GM08714 (cell line): ENCODE data around the gene UNKL.
A peak's percentile ranks its signal among the peaks of the same experiment; 100 is the strongest.

ENCODE experiments used
- H3K4me3 ChIP-seq: fragments of 200-500 bp; sonication (Bioruptor generic); 2 replicates; pipeline ENCODE4 v1.5.1; 2014; ENCODE audit warnings: mild to moderate bottlenecking, low read length, inconsistent platforms
- ZNF274 ChIP-seq: IDR thresholded peaks from 2 replicates; pipeline ENCODE4 v1.6.1; 2012; ENCODE audit warnings: mild to moderate bottlenecking, low read depth, low read length

Gene UNKL

GRCh38 chr16:1356061-1356900, 58.2 kb downstream of the UNKL start:
- no peak overlapping the region for H3K4me3 ChIP-seq
- no peak for TF ChIP-seq ZNF274

GRCh38 chr16:1355591-1355990, 58.9 kb downstream of the UNKL start:
- TF ChIP-seq ZNF274 = no peak
- H3K4me3 ChIP-seq = no peak overlapping the region

- no peak for TF ChIP-seq ZNF274
These were observed 59.5 kb downstream of the UNKL start for GRCh38 chr16:1354815-1355540.

DNA sequence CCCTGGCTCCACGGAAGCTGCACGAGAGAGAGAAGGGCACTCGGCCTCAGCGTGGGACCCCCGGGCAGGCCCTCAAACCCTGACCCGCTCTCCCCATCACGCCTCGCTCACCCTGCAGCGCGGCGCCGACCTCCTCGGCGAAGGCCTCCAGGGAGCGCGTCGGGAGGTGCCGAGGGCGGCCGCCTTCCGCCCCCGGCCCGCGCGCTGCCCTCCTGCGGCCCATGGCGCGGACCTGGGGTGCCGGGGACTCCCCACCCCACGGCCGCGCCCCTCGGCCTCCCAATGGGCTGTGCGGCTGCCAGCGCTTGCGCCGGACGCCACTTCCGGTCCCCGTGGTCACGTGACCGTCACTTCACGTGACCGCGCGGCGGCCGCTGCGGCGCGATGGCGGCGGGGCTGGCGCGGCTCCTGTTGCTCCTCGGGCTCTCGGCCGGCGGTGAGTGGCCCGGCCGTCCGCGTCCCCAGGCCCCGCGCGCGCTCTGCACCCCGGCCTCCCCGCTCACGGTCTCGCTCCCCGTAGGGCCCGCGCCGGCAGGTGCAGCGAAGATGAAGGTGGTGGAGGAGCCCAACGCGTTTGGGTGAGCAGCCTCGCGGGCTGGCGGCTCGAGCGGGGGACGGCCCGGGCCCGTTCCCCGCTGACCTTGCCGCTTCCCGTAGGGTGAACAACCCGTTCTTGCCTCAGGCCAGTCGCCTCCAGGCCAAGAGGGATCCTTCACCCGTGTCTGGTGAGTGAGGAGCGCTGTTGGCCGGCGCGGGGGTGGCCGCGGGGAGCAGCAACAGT, 62.7 kb downstream of the UNKL start, which contains the start of the genes GNPTG and TSR3:
Gene GNPTG (plus strand): TSS at position 350 of the 781 bp plus-strand sequence. CDS start 35 bp downstream, at position 385.
Gene TSR3 (minus strand): TSS at position 297 of the 781 bp plus-strand sequence. CDS start 74 bp downstream, at position 223.
- TF ChIP-seq ZNF274 = no peak

More at GRCh38 chr16:1354815-1355540, 59.5 kb downstream of the UNKL start:
- H3K4me3 ChIP-seq = no peak overlapping the region

GRCh38 chr16:1351215-1351581, 63.3 kb downstream of the UNKL start:
- no peak for TF ChIP-seq ZNF274
- peak overlapping the region; percentile 96 for H3K4me3 ChIP-seq

More for the DNA sequence above, 62.7 kb downstream of the UNKL start, which contains the start of the genes GNPTG and TSR3:
- H3K4me3 ChIP-seq = peak within 1 kb of the TSS; percentile 96

DNA sequence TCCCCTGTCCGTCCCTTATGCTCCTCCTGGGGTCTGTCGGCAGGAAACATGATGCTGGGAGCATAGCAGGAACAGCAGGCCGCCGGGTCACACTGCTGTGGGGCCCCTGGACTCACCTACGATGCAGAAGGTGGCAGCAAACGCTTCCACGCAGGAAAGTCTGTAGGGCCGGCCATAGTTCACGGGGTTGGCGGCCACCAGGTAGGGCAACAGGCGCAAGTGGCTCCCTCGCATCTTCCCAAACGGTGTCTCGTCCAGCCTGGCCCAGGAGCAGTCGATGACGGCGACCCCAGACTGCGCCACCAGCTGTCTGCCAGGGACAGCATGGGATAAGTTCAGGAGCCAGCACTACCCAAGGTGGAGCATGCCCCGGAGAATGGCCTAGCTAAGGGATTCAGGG, 63.8 kb downstream of the UNKL start:
- peak overlapping the region; percentile 96 for H3K4me3 ChIP-seq
- TF ChIP-seq ZNF274 = no peak

DNA sequence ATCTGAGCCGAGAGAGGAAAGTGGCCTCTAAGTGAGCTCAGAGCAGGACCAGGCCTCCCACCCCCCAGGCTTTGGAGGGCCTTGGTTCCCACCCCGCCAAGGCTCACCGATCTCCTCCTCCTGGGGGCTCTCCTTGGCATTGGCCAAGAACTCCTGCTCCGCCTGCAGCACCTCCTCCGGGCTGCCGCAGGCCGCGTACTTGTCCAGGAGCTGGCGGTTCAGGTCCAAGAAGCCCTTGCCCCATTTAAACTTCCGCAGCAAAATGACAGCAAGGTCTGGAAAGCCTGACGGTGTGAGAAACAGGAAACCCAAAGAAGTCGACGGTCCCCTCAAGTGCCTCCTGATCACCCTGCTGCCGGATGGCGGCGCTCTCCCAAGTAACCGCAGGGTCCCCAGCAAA, 64.6 kb downstream of the UNKL start:
- no peak for TF ChIP-seq ZNF274
- no peak overlapping the region; the same call in 1 of the 2 replicates for H3K4me3 ChIP-seq

DNA sequence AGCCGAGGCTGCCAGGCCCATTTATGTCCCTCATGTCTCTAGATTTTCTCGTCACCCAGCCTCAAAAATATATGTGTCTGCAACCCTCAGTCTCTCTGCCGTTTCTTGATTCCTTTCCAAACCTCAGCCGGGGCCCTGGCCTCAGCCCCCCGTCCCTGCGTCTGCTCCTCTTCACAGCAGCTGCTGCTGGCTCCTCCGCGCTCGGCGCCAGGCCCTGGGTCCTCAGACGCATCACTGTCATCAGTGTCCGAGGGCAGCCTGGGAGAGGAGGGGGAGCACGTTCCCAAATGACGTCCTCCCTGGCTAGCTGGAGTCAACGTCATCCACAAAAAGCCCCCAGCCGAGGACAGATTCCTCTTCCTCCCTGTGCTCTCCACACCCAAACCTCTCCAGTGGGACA, 65.2 kb downstream of the UNKL start:
- no peak for TF ChIP-seq ZNF274
- no peak overlapping the region for H3K4me3 ChIP-seq

DNA sequence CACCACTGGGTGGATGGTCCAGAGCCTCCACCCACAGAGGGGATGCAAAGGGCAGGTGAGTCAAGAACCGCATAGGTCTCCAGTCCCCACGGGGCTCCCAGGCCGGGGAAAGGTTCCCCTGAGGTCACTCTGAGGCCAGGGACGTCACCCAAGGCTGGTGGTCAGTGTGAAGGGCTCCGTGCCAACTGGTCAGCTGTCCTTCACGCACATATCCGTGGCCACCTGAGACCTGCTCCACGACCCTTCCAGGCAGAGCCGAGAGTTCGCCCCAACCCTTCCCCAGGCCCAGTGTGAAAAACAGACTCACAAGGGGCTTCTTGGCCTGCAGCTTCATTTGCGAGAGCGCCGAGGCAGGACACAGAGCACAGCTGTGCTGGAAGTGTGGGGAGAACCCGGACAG, 65.6 kb downstream of the UNKL start:
- no peak for TF ChIP-seq ZNF274
- no peak overlapping the region for H3K4me3 ChIP-seq

DNA sequence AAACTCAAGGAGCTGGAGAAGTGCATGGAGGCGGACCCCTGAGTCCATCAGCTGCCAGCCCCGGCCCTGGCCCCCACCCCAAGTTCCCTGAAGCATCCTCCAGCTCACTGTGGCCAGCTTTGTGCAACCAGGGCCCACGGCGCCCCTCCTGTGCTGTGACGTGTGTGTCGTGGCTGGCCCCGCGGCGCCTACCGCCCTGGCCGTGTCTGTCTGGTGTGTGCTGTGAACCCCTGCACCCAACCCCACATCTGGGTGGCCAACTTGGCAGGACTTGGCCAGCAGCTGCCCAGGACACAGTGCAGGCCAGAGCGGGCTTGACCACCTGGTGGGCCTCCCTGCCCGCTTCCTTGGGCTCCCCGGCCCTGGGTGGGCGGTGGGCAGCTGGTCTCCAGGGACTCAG, 66.1 kb downstream of the UNKL start:
- TF ChIP-seq ZNF274 = no peak
- no peak overlapping the region for H3K4me3 ChIP-seq

DNA sequence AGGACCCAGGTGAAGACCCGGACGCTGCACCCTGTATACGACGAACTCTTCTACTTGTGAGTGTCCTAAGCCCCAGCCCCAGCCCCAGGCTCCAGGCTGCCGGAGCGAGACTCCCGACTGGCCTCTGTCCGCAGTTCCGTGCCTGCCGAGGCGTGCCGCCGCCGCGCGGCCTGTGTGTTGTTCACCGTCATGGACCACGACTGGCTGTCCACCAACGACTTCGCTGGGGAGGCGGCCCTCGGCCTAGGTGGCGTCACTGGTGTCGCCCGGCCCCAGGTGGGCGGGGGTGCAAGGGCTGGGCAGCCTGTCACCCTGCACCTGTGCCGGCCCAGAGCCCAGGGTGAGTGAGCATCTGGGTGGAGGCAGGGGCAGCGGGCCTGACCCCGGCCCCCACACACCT, 66.5 kb downstream of the UNKL start:
- TF ChIP-seq ZNF274 = no peak
- no peak overlapping the region for H3K4me3 ChIP-seq

GRCh38 chr16:1347286-1347855, 67.1 kb downstream of the UNKL start:
- H3K4me3 ChIP-seq = no peak overlapping the region
- TF ChIP-seq ZNF274 = no peak

GRCh38 chr16:1346422-1347285, 67.8 kb downstream of the UNKL start:
- TF ChIP-seq ZNF274 = no peak
- no peak overlapping the region for H3K4me3 ChIP-seq
